GM12865 (cell line): ENCODE results near the gene HDAC6.

ENCODE experiments used
- DNase-seq: peaks from one replicate; pipeline ENCODE4 v3.0.0; 2010; ENCODE audit warnings: low read depth
- H3K4me3 ChIP-seq: 2 replicates; pipeline ENCODE4 v1.5.1; 2011; ENCODE audit warnings: mild to moderate bottlenecking, low read depth, low read length, control low read depth
- TF ChIP-seq, protein P1 (sequence below): IDR thresholded peaks from 2 replicates; pipeline ENCODE4 v1.5.1; 2011; ENCODE audit warnings: low read length, control low read depth, low read depth, inconsistent platforms; ENCODE audit not compliant: insufficient read depth; ENCODE audit errors: missing control alignments

Gene HDAC6

DNA sequence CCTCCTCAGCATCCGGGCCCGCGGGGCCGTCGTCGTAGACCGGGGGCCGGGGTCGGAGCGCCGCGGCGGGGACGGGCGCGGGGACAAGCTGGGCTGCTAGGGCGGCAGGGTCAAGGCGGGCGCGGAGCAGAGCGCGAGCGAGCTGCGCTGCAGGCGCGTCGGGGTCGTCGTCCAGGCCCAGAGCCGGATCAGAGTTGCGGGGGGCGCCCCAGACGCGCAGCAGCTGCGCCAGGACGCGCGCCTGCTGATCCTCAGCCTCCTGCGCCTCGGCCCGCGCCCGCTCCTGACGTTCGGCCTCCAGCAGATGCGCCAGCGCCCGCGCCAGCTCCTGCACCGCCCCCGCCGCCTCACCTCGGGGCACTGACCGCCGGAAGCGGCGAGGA lies 30.0 kb downstream of the HDAC6 start:
- no peak overlapping the region for H3K4me3 ChIP-seq
- DNase-seq, result no peak
- TF ChIP-seq, protein P1, sequence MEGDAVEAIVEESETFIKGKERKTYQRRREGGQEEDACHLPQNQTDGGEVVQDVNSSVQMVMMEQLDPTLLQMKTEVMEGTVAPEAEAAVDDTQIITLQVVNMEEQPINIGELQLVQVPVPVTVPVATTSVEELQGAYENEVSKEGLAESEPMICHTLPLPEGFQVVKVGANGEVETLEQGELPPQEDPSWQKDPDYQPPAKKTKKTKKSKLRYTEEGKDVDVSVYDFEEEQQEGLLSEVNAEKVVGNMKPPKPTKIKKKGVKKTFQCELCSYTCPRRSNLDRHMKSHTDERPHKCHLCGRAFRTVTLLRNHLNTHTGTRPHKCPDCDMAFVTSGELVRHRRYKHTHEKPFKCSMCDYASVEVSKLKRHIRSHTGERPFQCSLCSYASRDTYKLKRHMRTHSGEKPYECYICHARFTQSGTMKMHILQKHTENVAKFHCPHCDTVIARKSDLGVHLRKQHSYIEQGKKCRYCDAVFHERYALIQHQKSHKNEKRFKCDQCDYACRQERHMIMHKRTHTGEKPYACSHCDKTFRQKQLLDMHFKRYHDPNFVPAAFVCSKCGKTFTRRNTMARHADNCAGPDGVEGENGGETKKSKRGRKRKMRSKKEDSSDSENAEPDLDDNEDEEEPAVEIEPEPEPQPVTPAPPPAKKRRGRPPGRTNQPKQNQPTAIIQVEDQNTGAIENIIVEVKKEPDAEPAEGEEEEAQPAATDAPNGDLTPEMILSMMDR, result no peak

DNA sequence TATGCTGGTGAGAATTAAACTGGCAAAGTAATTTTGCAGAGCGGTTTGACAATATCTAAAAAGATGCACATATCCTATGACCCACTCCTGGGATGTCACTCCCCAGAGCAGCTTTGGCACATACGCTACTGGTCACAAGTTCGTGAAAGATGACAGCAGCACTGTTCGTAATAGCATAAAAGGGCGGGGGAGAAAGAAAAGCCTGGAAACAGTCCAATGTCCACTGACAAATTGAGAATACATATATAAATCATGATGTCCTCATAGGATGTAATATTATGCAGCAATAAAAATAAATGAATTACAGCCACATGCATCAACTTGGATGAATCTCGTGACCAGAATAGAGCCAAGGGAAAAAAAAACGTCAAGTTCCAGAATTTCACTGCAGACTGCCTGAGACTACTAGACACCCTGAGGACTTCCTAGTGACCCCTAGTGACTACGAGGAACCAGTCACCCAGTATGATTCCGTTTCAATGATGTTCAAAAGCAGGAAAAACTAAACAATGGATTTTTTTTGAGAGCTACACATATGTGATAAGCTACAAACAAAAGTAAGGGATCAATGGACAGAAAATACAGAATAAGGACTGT lies 31.8 kb downstream of the HDAC6 start:
- DNase-seq, result no peak
- TF ChIP-seq, protein P1, result no peak
- no peak overlapping the region for H3K4me3 ChIP-seq

DNA sequence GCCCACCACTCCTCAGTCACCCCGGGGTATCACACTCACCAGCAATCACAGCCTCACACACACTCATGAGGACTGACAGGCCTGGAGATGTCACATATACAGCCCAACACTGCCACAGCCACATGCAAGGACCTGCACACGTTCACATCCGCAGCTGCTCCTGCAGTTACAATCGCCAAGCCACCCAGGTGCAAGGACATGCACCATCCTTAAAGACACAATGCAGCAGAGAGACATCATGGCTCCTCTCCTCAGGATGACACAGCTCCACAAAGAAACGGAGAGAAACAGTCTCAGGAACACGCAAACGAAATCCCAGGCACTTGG lies 32.5 kb downstream of the HDAC6 start:
- no peak overlapping the region for H3K4me3 ChIP-seq

GRCh38 chrX:48835524-48836329 lies 33.9 kb downstream of the HDAC6 start, which contains the start of gene PCSK1N:
Gene PCSK1N (minus strand): TSS chrX:48835610. CDS start chrX:48835532, 78 bp downstream.
- H3K4me3 ChIP-seq, result no peak within 1 kb of the TSS
- TF ChIP-seq, protein P1, result no peak
- no peak for DNase-seq

More for the DNA sequence above, 32.5 kb downstream of the HDAC6 start:
- DNase-seq, result no peak
- TF ChIP-seq, protein P1, result no peak

- DNase-seq, result no peak
- TF ChIP-seq, protein P1, result no peak
- H3K4me3 ChIP-seq, result no peak overlapping the region
Observed at GRCh38 chrX:48839686-48840085, 37.8 kb downstream of the HDAC6 start.

DNA sequence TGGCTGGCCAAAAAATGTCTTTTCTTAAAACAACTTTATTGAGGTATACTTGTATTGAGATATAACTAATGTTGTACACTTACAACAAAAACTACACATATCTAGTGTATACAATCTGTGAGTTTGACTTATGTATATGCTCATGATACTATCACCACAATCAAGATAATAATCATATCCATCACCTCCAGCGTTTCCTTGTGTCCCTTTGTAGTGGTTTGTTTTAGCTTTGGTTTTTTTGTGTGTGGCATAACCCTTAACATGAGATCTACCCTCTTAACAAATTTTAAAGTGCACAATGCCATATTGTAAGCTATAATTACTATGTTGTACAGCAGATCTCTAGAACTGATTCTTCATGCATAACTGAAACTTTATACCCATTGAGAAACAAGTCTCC lies 47.0 kb downstream of the HDAC6 start:
- no peak overlapping the region for H3K4me3 ChIP-seq
- TF ChIP-seq, protein P1, result no peak
- DNase-seq, result no peak
